GM19467 (cell line): ENCODE data around the gene FAM81B.
"Not testable (repeated sequence)": the region's sequence is repeated elsewhere in the genome, so short reads cannot be mapped to it uniquely, and the experiment has no call there.

ENCODE experiments used
- ATAC-seq: cut with Tn5 transposase; IDR thresholded peaks from one replicate; pipeline ENCODE4 v1.9.1; 2021; ENCODE audit warnings: mild to moderate bottlenecking, moderate library complexity; ENCODE audit not compliant: unreplicated experiment

Gene FAM81B

DNA sequence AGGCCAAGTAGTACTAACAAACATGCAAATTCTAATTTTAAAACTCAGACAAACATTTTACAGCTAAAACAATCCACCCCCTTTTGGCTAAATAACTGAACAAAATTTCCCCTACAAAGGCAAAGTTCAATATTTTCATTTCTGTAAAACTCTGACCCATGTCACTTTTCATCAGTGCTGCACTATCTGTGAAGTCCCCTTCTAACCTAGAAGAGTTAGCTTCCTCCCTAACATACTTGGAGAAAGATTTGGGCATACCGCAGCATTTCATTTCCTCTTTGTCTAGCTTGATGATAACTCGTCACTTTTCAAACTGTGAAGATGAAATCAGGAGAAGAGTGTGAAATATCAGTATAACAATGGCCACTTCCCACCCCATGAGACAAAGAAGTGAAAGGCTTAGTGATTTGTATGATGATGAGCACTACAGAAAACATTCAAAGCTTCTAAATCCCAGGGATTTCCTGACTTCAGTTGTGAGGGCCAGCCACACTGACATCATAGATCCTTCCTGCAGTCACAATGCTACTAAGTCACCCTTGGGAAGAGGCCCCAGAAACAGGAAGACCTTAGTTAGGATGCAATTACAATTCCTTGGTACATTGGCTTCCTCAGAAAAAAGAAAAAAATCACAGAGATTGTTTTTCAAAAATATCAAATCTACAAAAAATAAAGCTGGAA is at the start of gene FAM81B:
Gene FAM81B (plus strand): TSS at position 555 of the 681 bp plus-strand sequence. CDS start 24 bp downstream, at position 579.
- ATAC-seq = no peak

GRCh38 chr5:95341444-95341843 is 49.7 kb upstream of the FAM81B start:
- ATAC-seq = not testable (repeated sequence)

DNA sequence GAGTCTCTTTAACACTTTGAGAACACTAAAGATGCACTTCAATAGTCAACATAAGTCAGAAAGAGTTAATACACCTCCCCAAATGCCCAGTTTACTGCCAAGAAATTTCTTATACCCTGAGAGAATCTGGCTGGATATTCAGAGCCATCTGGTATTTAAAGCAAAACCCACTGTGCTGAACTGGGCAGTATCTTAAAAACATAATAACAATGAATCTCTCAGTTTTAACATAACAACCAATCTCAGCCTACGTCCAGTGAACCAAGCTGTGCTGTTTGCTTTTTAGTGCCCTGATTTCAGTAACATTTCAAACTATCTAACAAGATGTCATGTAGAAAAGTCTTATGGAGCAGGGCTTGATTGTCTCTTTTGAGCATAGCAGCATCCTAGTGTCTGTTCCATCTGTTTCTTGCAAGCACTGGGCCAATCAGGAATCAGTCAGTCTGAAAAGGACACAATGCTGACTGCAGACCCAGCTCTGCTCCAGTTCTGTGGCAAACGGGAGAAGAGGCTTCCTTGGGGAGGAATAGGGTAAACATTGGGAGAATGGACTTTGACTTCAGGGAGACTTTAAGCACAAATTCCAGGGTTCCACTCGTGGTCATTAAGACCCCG is 43.6 kb upstream of the FAM81B start:
- ATAC-seq = no peak

- no peak for ATAC-seq
Observed at GRCh38 chr5:95350631-95351030, 40.5 kb upstream of the FAM81B start.

GRCh38 chr5:95352691-95353090 is 38.5 kb upstream of the FAM81B start:
- no peak for ATAC-seq

DNA sequence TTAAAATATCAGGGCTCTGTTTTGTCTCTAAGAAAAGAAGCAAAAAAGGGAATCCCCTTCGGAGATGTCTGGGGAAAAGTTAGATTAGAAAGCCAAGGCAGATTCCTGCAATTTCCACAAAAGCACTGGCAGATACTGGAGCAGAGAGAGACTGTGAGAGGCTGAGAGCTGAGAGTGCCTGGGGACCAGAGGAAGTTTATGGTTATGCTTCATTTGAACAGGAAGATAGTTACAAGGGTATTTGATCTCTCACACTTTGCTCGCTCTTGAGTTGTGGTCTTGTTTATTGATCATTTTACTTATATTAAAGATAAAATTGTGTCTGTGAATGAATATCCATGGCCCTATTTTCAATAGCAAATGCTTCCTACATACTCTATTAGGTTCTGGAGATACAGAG is 32.8 kb upstream of the FAM81B start:
- ATAC-seq = no peak

DNA sequence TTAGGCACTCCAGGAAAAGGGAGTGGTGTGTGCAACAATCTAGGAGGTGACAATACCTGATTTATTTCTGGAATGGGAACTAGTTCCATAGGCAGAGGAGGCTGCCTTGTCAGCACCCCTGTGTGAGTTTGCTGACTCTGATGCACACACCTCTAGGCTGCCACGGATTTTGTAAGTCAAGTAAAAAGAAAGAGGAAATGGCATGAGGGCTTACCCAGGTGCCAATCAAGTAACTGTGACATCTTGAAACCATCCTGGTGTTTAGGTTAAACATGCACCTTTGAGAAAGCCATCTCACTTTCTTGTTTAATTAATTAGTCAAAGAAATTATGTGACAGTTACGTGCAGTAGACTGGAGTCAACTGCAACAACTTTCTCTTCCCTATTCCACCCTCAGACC is 32.3 kb upstream of the FAM81B start:
- ATAC-seq = no peak

- not testable (repeated sequence) for ATAC-seq
Observed at GRCh38 chr5:95360667-95361066, 30.5 kb upstream of the FAM81B start.

DNA sequence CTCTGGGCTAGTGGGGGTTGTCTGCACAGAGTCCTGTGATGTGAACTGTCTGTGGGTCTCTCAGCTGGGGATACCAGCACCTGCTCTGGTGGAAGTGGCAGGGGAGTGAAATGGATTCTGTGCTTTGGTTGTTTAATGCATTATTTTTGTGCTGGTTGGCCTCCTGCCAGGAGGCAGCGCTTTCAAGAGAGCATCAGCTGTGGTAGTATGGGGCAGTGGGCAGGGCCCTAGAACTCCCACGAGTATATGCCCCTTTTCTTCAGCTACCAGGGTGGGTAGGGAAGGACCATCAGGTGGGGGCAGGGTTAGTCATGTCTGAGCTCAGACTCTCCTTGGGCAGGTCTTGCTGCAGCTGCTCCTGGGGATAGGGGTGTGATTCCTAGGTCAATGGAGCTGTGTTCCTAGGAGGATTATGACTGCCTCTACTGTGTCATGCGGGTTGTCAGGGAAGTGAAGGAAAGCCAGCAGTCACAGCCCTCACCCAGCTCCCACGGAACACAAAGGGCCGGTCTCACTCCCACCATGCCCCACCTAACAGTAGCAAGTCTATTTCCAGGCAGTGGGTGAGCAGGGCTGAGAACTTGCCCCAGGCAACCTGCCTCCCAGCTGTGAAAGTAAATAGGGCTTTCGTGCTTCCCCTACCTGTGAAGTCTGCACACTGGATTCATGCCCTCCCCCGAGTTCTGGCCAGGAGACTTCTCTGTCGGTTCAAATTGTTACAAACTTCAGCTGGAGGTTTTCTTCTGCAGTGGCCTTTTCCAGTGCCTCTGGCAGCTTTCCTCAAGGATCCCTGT is 25.7 kb upstream of the FAM81B start:
- ATAC-seq = no peak

- no peak for ATAC-seq
Observed at GRCh38 chr5:95369782-95370181, 21.4 kb upstream of the FAM81B start.

DNA sequence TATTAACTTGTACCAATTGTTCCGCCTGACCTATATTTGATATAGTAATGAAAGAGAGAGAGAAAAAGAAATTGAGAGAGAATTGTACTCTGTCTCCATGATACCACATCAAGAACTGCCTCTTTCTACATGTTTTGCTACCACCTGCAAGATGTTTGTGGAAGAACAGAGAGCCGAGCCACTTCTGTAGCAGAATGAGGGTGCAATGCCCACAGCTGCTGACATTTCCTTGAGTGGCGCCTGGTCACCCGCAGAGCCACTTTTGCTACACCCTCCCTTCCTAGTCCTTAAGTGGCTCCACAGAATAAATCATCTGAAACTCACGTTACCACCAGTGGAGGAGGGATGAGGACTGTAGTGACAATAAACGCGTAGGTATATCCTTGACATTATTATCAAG is 17.1 kb upstream of the FAM81B start:
- no peak for ATAC-seq

GRCh38 chr5:95375591-95375990 is 15.6 kb upstream of the FAM81B start:
- ATAC-seq = no peak

DNA sequence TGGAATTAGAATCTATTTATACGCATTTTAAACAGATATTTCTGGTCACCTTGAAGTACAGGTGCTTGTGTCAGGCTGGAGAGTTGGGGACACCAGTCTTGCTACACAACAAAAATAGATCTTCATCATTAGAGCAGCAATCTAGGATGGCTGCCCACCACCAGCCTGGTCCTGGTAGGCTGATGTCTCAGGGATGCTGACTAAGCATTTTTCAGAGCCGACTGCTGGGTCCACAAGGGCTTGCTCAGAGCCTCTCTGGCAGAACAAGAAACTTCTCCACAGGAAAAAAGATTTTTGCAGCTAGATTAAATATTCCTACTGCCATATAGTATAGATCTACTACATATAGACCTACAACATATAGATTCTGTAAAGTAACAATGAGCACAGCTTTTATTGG is 12.0 kb upstream of the FAM81B start:
- ATAC-seq = no peak

DNA sequence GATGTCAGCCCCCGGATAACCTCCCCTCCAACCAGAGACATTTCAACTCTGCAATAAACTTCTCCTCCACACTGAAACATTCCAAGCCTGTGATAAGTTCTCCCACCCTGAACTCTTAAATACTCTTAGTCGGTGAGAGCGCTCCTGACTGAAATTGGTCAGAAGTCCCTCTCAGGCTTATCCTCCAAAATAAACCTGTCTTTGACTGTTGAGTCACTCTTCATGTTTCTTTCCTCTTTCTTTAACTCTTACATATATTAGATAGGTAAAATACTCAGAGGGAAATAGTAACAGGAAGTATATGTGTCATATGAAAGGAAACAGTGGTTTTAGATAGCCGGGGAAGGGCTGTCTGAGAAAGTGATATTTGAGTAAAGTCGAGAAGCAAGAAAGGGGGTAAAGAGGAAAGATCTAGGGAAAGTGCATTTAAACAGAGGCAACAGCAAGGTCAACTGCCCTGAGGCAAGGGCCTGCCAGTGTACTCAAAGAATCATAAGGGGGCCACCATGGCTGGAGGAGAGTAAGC is 11.0 kb upstream of the FAM81B start:
- no peak for ATAC-seq

- ATAC-seq = no peak
Observed at GRCh38 chr5:95382801-95383200, 8.4 kb upstream of the FAM81B start.

- no peak for ATAC-seq
Observed at GRCh38 chr5:95384485-95385213, 6.5 kb upstream of the FAM81B start.

- ATAC-seq = no peak
Observed at GRCh38 chr5:95385334-95385733, 5.8 kb upstream of the FAM81B start.

- ATAC-seq = not testable (repeated sequence)
Observed at GRCh38 chr5:95391965-95392364, 799 bp downstream of the FAM81B start.

GRCh38 chr5:95392593-95393182 is 1.5 kb downstream of the FAM81B start:
- ATAC-seq = no peak

- no peak for ATAC-seq
Observed at GRCh38 chr5:95393279-95393678, 2.1 kb downstream of the FAM81B start.

- ATAC-seq = no peak
Observed at GRCh38 chr5:95398989-95399388, 7.8 kb downstream of the FAM81B start.
